COLO829 (cell line): ENCODE results near the gene FRAS1.
"Not testable (repeated sequence)": the region's sequence is repeated elsewhere in the genome, so short reads cannot be mapped to it uniquely, and the experiment has no call there.

Experiments
- DNase-seq: peaks from one replicate; pipeline ENCODE4 v3.0.0; 2012; ENCODE audit warnings: low spot score

The FRAS1 gene

DNA sequence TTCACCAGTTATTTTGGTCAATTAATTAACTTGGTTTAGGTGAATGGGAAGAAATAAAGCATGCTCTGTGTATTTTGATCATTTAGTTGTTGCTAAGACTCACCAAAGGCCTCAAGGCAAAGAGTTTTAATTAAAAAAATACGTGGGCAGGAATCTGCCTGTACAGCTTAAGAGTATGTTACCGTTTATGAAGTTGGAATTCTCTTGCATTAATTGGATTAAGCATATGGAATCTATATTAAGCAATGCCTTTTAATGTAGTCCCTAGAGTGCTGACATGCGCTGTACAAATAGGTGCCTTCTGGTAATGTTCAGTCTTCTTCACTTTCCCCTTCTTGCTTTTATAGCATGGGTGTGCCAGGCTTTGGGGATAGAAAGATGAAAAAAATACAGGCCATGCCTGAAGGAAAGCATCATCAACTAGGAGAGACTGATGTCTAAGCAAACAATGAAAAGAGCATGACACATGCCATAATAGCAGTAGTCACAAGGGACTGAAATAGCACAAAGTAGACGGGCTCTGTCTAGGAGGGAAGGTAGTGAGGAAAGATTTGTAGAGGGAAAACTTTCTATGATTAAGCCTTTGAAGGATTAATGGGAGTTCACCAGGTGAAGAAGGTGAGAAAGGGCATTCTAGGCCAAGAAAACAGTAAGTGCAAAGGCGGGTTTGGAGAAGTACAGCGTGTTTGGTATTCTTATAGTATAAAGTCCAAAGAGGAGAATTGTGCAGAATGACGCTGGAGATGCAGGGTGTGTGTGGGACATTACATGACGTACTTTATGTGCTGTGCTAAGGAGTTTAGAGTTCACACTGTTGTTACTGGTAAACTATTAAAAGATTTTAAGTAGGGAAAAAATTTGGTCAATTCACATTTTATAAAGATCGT lies 268.4 kb downstream of the FRAS1 start:
- DNase-seq = no peak

GRCh38 chr4:78328591-78328990 lies 271.5 kb downstream of the FRAS1 start:
- not testable (repeated sequence) for DNase-seq

DNA sequence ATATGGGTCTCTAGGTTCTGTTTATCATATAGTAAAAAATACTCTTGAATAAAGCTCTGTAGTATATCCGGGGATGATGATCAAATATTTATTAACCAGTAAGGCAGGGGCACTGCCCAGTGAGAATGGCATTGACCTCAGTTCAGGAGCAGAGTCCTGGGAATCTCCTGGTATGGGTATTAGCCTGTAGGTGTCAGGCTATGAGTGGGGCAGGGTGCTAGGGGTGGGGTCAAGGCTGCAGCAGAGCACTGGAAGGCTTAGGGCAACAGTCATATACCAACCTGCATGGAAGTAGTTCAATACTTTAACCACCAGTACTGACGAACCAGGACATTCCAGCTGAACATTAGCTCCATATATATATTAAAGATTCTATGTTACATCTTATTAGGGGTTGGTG lies 274.1 kb downstream of the FRAS1 start:
- DNase-seq = no peak

GRCh38 chr4:78331965-78332364 lies 274.8 kb downstream of the FRAS1 start:
- DNase-seq = no peak

GRCh38 chr4:78332976-78333375 lies 275.9 kb downstream of the FRAS1 start:
- DNase-seq = no peak

DNA sequence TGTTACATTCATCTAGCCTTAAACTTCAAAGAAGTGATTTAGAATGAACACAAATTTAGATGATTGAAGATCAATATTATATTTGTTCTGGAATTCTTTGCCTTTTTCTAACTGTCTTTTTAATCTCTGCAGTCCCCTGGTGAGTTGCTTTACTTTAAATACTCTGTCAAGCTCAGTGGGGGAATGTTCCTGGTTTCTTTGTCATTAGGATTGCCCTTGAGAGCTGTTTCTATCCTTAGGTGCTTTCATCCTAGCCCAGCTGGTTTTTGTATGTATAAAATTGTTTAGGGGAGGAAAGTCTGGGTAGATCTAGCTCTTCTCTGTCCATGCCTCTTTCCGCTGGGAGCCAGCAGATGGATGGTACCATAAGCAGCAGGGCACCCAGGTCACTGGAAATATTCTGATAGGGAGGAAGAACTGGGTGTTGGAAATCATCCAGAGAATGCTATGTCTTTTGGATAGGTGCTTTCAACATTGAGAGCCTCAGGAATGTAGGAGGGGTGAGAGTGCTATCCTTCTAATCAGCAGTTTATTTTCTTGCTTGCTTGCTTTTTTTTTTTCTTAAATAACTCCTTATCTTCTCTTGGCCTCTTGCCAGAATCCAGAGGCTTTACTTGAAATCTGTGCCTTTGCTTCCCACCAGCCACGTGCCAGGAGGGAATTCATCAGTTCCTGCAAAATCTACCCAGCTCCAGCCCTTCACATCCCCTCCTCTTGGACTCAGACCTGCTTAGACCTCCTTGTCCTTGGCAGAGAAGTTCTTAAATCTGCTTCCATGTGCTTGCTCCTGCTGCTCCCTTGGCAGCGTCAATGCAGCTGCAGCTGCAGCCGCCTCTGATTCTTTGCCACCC lies 279.2 kb downstream of the FRAS1 start:
- DNase-seq = no peak

GRCh38 chr4:78337244-78338020 lies 280.3 kb downstream of the FRAS1 start:
- DNase-seq = no peak

- no peak for DNase-seq
Measured at GRCh38 chr4:78342125-78342524, 285.0 kb downstream of the FRAS1 start.

DNA sequence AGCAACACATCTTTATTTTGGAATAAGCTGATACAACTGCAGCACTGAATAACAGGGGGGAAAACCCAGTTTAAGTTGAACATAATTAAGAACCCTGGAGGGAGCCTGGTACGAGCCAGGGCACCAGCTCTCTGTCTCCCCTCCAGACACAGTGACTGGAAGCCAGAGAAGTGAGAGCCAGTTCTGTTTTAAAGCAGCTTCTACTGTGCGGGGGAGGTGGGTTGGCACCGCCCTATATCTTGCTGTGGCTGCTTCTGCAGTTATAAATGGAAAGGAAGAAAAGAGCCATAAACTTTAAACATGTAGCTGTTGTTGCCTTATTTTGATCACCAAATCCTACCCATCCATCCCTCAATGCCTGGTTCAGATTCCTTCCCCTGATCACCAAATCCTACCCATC lies 286.6 kb downstream of the FRAS1 start:
- no peak for DNase-seq

DNA sequence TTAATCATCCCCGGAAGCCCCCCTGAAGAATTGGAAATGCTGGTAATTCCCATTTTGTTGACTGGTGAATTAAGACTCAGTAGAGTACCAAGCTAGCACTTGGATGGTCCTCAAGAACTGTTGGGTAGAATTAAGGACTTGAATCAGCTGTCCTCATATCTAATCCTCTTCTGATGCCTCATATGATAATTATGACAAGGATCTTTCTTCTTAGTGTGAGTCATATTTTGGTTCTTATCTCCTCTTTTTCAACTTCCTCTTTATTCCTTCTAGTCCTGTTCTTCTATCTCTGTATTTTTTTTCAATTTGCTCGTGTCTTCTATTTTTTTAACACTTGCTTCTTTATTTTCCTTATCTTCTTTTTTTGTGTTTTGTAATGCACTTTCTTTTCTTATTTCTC lies 288.1 kb downstream of the FRAS1 start:
- no peak for DNase-seq

GRCh38 chr4:78346222-78346621 lies 289.1 kb downstream of the FRAS1 start:
- no peak for DNase-seq

DNA sequence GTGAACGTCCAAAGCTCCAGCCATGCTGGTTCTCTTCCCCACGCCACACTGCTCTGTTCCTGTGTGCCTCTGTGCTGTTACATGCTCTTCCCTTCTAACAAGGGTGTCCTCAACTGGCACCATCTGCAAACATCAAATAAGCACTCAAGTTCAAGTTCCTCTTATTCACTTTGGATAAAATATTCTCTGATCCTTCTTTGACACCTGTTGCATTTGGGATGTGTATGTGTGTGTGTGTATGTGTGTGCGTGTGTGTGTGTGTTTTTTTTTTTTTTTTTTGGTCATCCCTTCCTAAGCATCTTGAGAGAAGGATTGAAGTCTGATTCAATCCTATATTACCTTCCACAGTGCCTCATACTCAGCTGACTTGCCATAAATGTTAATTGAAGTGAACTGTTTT lies 290.4 kb downstream of the FRAS1 start:
- DNase-seq = no peak

DNA sequence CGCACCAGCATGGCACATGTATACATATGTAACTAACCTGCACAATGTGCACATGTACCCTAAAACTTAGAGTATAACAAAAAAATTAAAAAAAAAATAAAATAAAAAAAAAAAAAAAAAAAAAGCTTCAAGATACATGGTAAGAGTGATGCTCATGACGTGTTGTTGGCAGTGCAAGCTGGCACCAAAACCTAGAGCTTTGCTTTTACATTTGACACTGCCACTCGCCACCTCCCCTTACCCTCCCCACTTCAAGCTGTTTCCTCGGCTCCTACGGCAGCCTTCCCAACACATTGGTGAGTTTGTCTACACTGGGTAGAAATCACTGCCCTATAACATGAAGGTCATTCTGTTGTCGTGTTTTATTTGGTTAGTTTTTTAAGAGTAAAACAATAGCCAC lies 296.8 kb downstream of the FRAS1 start:
- DNase-seq = no peak

DNA sequence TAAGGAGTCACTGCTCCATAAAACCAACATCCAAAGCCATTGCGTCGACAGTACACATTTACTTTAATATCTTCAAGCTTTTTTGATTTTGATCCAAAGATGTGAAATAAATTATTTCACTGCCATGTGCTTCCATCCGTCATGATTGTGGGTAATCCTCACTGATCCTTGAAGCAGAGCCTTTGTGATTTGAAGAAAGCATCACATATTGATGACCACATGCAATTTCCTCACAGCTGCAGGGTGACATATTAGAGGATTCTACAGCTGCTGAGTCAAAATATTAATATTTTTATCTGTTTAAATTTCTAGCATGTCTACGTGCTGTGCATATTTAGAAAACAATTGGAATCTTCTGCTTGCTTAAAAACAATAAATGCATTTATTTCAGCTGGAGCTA lies 297.7 kb downstream of the FRAS1 start:
- DNase-seq = no peak

DNA sequence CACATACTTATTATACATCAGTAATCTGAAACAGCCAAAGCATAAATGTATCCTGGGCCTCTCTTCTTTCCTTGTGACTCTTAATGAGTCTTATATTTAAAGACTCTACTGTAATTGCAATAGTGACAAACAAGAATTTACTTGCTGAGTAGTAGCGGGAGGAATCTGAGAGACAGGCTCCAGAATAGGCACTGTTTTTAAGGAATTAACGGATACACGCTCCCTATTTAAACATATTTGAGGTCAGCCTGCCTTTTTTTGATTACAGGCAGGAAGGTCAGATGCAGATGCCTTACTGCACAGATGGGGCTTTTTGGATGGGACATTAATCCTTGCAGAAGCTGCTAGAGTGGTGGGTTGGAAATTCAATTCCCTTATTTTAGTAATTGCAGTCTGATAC lies 298.2 kb downstream of the FRAS1 start:
- no peak for DNase-seq

GRCh38 chr4:78356251-78356786 lies 299.2 kb downstream of the FRAS1 start:
- DNase-seq = no peak

GRCh38 chr4:78357122-78357521 lies 300.0 kb downstream of the FRAS1 start:
- no peak for DNase-seq

GRCh38 chr4:78360466-78360865 lies 303.3 kb downstream of the FRAS1 start:
- DNase-seq = no peak

DNA sequence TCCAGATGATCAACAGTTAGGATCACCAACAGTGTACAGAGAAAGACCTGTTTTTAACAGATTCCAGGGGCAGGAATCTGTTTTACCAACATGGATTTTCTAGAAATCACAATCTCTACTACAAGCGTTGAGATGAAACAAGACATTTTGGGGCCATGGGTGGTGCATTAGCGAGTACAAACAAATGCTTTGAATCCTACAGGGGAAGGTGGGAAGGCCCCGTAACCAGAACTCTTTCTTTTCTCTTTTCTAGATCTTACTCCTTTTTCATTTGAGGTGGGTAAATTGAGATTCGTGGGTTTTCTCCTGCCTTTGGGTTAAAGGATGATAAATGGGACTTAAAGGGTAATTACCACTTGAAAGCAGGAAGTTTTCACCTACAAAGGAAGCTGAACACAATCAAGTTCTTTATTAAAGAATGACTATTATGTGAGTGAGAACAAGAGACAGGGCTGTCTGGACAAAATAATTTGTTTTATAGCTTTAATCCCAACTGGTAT lies 304.5 kb downstream of the FRAS1 start:
- DNase-seq = peak; percentile 24

GRCh38 chr4:78362310-78362709 lies 305.2 kb downstream of the FRAS1 start:
- no peak for DNase-seq

GRCh38 chr4:78363031-78363570 lies 306.0 kb downstream of the FRAS1 start:
- DNase-seq = no peak

DNA sequence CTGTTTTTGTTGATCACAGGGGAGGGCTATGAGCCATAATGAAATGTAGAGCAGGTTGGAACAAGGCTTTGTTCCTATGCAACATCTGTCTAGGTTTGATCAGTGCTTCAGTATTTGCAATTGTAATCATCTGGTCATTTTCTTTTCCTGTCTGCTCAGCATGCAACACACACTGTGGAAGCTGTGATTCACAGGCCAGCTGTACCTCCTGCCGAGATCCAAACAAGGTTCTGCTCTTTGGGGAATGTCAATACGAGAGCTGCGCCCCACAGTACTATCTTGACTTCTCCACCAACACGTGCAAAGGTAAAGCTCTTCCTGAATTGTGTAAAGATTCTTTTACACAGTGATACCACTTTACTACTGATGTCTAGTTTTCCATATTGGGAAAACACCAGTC lies 312.6 kb downstream of the FRAS1 start:
- DNase-seq = no peak
